Transverse colon (tissue), 4 donors: ENCODE measurements around the gene LRCOL1.

Experiments used
- CTCF ChIP-seq, 5 experiments: fragments of 200-600 bp in 3 of 5; fragments of 450-650 bp in 2 of 5; sonication (generic) in 3 of 5; IDR thresholded peaks; 1 replicate in 2 of 5; 2 replicates in 3 of 5; pipeline ENCODE4 v1.5.1; 2016 to 2017; ENCODE audit warnings: antibody characterized with exemption in 5 of 5, inconsistent platforms in 3 of 5, mild to moderate bottlenecking in 2 of 5, moderate library complexity in 1 of 5
- EP300 ChIP-seq: sonication (generic); formaldehyde crosslinking; IDR thresholded peaks from one replicate; pipeline ENCODE4 v1.6.1; 2017; ENCODE audit warnings: antibody characterized with exemption, low read depth
- POLR2A ChIP-seq: fragments of 450-650 bp; IDR thresholded peaks from one replicate; pipeline ENCODE4 v1.6.1; 2016; ENCODE audit warnings: antibody characterized with exemption, mild to moderate bottlenecking, moderate library complexity
- POLR2AphosphoS5 ChIP-seq, 3 donors: sonication (generic); formaldehyde crosslinking; IDR thresholded peaks; one replicate each; pipeline ENCODE4 v1.6.1; 2016; ENCODE audit warnings: antibody characterized with exemption in 3 of 3

GRCh38 chr12:132629330-132629729, 18.9 kb upstream of the LRCOL1 start:
- TF ChIP-seq CTCF (IDR thresholded peaks at IDR 0.05) (no peak), POLR2A (no peak), POLR2AphosphoS5 (IDR thresholded peaks at IDR 0.05) (no peak), EP300 (no peak)
